Ishikawa (cell line): ENCODE measurements around the gene PPP1R9B.
A peak's percentile ranks its signal among the peaks of the same experiment; 100 is the strongest.

Experiments used
- CEBPB ChIP-seq: IDR thresholded peaks from 2 replicates; pipeline ENCODE4 v1.6.1; 2012
- CREB1 ChIP-seq: IDR thresholded peaks from 2 replicates; pipeline ENCODE4 v1.6.1; 2012; ENCODE audit warnings: low read depth
- EGR1 ChIP-seq: IDR thresholded peaks from 2 replicates; pipeline ENCODE4 v1.6.1; 2012
- EP300 ChIP-seq: IDR thresholded peaks from 2 replicates; pipeline ENCODE4 v1.6.1; 2012; ENCODE audit warnings: borderline replicate concordance
- FOXM1 ChIP-seq: IDR thresholded peaks from 2 replicates; pipeline ENCODE4 v1.6.1; 2012; ENCODE audit warnings: low read depth, borderline replicate concordance
- NFIC ChIP-seq: IDR thresholded peaks from 2 replicates; pipeline ENCODE4 v1.6.1; 2012
- RAD21 ChIP-seq: IDR thresholded peaks from 2 replicates; pipeline ENCODE4 v1.6.1; 2012; ENCODE audit warnings: low read depth
- TAF1 ChIP-seq: IDR thresholded peaks from 2 replicates; pipeline ENCODE4 v1.6.1; 2012; ENCODE audit warnings: low read depth, mild to moderate bottlenecking
- TCF12 ChIP-seq: IDR thresholded peaks from 2 replicates; pipeline ENCODE4 v1.6.1; 2012; ENCODE audit warnings: low read depth
- TEAD4 ChIP-seq: IDR thresholded peaks from 2 replicates; pipeline ENCODE4 v1.6.1; 2012
- YY1 ChIP-seq: IDR thresholded peaks from 2 replicates; pipeline ENCODE4 v1.6.1; 2012; ENCODE audit warnings: low read depth
- ZBTB7A ChIP-seq: IDR thresholded peaks from 2 replicates; pipeline ENCODE4 v1.6.1; 2012; ENCODE audit warnings: low read depth
- TF ChIP-seq, protein P1 (sequence below): IDR thresholded peaks from 2 replicates; pipeline ENCODE4 v1.6.1; 2012; ENCODE audit warnings: low read depth, mild to moderate bottlenecking
- TF ChIP-seq, protein P2 (sequence below): IDR thresholded peaks from 2 replicates; pipeline ENCODE4 v1.6.1; 2012
- TF ChIP-seq, protein P3 (sequence below): IDR thresholded peaks from 2 replicates; pipeline ENCODE4 v1.6.1; 2012

The PPP1R9B gene

DNA sequence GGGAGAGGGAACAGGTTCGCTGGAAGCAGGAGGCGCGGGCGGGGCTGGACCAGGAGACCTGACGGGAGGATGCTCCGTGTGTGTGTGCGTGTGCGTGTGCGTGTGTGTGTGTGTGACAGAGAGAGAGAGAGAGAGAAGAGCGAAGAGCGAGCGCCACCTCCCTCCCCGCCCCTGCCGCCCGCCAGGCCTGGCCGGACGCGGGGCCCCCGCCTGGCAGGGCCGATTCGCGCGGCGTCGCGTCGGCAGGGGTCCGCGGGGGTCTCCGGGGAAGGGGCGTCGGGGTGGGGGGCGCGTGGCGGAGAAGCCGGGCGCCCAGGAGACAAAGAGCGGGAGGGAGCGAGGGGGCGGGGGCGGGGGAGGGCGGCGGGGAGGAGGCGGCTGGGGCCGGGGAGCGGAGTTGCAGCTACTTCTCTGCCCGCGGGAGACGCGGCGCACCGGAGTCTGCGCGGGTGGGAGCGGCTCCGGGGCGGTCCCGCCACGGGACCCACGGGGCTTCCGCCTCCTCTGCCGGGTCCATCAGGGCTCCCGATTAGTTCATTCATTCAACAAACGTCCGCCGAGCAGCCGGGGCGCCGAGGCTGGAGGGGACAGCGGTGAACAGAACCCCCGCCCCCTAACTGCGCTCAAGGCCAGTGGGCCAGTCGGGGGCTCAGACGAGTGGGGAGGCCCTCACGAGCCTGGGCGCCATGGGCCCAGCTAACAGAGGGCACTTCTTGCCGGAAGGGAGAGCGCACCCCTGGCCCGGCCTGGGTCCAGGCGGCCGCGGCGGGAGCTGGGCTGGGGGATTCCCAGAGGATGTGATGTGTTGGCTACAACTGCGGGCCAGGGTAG is 20.5 kb downstream of the PPP1R9B start, which contains the start of gene SAMD14:
SAMD14 (minus strand) TSS at position 433 of the 831 bp plus-strand sequence. CDS start 5,201 bp downstream, outside the sequence.
- TF ChIP-seq FOXM1: no peak
- no peak for TF ChIP-seq TEAD4
- no peak for TF ChIP-seq YY1
- TF ChIP-seq TCF12: no peak
- TF ChIP-seq NFIC: no peak
- no peak for TF ChIP-seq CEBPB
- no peak for TF ChIP-seq TAF1
- TF ChIP-seq, protein P1, sequence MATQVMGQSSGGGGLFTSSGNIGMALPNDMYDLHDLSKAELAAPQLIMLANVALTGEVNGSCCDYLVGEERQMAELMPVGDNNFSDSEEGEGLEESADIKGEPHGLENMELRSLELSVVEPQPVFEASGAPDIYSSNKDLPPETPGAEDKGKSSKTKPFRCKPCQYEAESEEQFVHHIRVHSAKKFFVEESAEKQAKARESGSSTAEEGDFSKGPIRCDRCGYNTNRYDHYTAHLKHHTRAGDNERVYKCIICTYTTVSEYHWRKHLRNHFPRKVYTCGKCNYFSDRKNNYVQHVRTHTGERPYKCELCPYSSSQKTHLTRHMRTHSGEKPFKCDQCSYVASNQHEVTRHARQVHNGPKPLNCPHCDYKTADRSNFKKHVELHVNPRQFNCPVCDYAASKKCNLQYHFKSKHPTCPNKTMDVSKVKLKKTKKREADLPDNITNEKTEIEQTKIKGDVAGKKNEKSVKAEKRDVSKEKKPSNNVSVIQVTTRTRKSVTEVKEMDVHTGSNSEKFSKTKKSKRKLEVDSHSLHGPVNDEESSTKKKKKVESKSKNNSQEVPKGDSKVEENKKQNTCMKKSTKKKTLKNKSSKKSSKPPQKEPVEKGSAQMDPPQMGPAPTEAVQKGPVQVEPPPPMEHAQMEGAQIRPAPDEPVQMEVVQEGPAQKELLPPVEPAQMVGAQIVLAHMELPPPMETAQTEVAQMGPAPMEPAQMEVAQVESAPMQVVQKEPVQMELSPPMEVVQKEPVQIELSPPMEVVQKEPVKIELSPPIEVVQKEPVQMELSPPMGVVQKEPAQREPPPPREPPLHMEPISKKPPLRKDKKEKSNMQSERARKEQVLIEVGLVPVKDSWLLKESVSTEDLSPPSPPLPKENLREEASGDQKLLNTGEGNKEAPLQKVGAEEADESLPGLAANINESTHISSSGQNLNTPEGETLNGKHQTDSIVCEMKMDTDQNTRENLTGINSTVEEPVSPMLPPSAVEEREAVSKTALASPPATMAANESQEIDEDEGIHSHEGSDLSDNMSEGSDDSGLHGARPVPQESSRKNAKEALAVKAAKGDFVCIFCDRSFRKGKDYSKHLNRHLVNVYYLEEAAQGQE: no peak
- TF ChIP-seq EGR1: no peak
- TF ChIP-seq RAD21: no peak
- TF ChIP-seq CREB1: no peak
- TF ChIP-seq, protein P2, sequence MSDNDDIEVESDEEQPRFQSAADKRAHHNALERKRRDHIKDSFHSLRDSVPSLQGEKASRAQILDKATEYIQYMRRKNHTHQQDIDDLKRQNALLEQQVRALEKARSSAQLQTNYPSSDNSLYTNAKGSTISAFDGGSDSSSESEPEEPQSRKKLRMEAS: no peak
- TF ChIP-seq, protein P3, sequence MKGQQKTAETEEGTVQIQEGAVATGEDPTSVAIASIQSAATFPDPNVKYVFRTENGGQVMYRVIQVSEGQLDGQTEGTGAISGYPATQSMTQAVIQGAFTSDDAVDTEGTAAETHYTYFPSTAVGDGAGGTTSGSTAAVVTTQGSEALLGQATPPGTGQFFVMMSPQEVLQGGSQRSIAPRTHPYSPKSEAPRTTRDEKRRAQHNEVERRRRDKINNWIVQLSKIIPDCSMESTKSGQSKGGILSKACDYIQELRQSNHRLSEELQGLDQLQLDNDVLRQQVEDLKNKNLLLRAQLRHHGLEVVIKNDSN: no peak
- no peak; the same call in 1 of the 2 replicates for TF ChIP-seq ZBTB7A
- no peak for TF ChIP-seq EP300

DNA sequence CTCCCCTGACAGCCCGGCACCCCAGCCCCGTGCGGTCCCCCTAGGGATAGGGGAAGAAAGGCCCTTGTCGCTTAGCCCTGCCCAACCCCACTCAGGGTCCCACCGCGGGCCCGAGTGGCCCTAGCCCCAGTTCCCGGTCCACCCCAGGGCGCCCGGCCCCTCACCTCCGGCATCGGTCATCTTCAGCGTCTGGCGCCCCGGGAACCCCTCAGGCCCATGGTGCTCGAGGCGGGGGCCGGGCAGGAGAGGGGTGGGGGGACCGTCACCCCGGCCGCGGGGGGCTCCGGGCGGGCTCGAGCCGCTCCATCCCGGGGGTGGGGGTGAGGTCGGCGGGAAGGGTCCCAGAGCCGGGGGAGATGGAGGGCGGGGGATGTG is 21.1 kb downstream of the PPP1R9B start:
- TF ChIP-seq, protein P2: 0 out of 2 replicates have a peak, but pooled peaks have one; percentile 3
- TF ChIP-seq RAD21: no peak
- TF ChIP-seq ZBTB7A: no peak

DNA sequence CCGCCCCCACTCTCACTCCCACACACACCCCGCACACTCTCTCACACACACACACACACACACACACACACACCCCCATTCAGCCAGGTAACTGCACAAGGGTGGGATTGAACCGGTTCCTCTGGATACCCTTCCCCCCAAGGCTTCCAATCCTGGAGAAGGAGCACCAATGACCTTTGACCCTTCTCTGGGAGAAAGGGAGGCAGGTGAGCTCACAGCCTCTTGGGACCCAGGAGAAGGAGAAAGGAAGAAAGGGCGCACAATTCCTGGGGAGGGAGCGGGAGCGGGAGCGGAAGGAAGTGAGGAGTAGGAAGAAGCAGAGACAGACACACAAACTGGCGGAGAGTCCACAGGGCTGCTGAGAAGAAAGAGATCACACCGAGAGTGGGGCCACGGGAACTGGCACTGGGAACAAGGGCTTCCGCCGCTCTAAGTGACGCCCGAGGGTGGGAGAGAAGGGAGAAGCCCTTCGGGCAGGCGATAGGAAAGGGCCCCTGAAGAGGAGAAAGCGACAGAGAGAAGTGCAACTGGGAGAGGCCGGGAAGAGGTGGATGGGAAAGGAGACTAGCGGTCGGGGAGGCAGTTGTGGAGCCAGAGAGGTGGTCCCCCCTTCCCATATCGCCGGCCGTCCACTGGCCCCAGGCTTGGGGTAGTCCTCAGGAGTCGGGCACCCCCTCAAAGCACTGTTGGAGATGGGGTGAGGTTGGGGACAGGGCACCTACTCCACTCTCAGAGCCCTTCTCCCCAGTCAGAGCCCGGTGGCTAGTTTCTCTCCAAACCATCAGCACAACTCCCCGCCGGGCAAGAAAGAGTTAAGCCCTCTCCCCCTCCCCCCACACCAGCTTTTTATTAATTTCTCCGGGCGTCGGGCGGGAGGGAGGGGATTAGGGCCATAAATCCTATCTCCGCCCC is 21.8 kb downstream of the PPP1R9B start:
- no peak for TF ChIP-seq NFIC
- no peak for TF ChIP-seq CEBPB
- no peak for TF ChIP-seq TAF1
- no peak for TF ChIP-seq RAD21
- no peak for TF ChIP-seq EGR1
- no peak for TF ChIP-seq TCF12
- TF ChIP-seq TEAD4: no peak
- TF ChIP-seq, protein P2: no peak; the same call in 1 of the 2 replicates
- TF ChIP-seq, protein P1: no peak
- TF ChIP-seq FOXM1: no peak
- TF ChIP-seq EP300: no peak
- no peak for TF ChIP-seq ZBTB7A
- TF ChIP-seq CREB1: no peak
- TF ChIP-seq, protein P3: no peak
- no peak for TF ChIP-seq YY1

DNA sequence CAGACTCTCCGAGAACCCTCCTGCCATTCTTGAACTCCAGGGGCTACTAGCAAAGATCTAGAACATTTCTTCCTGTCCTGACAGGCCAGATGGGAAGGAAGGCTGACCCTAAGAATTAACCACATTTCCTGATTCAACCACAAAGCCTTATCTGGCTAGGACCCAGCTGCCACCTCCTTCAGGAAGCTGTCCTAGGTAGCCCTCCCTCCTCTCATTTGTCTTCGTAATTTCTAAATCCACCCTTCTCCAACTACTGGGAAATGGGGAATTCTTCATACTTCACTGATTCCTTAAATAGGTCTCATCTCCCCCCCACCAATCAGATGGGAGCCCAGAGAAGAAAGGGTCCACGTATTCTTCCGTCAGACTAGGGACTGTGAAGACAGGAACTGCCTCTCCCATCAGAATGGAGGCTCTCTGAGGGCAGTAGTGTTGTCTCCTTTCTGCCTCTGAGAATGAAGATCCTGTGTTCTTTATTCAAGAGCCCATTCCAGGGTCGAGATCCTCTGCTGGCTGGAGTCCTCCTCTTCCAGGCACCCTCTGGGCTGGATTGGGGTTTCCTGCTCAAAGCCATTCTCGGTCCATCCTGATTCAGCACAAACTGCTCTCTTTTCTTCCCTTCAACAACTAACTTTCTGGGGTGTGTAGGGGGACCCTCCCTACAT is 22.6 kb downstream of the PPP1R9B start:
- TF ChIP-seq EP300 (no peak), FOXM1 (no peak), TAF1 (no peak), ZBTB7A (no peak), EGR1 (no peak), YY1 (no peak), CEBPB (no peak), NFIC (no peak), TEAD4 (no peak), TCF12 (no peak), CREB1 (no peak), RAD21 (no peak)
- TF ChIP-seq, protein P2: no peak
- TF ChIP-seq, protein P3: no peak
- TF ChIP-seq, protein P1: no peak
